ENCODE measurements around the gene ABCC5.

- TF ChIP-seq CTCF (IDR thresholded peaks at IDR 0.05; ENCODE audit: low read length) (no peak), EZH2 (IDR thresholded peaks at IDR 0.05; ENCODE audit: borderline replicate concordance, low read length) (no peak)
These were observed 90.6 kb downstream of the ABCC5 start for GRCh38 chr3:183927059-183927458.

All from OCI-LY1 (cell line).